Endothelial cell of umbilical vein (primary cell): ENCODE measurements around the gene BORCS5. TPM values are rescaled to one million over a fixed set of nuclear protein-coding genes. Genes with fewer than 3 reads are reported as not detected.

Source experiments
- BruUV-seq: library from RNA; stranded (reverse); fragments of 400-500 nt; replicated peaks from 2 replicates; lab custom pipeline; 2021; lab: Mats Ljungman, UMichigan
- CTCF ChIA-PET: fragments of 300-600, 350-600 bp; sonication (Branson Sonifier 250); formaldehyde crosslinking; loops from one replicate; lab custom pipeline; 2021; ENCODE audit warnings: antibody characterized with exemption, inconsistent platforms; lab: Charles Lee
- POLR2A ChIA-PET: fragments of 300-600, 350-600 bp; sonication (Branson Sonifier 250); formaldehyde crosslinking; loops from one replicate; lab custom pipeline; 2021; ENCODE audit warnings: antibody characterized with exemption, inconsistent platforms; lab: Charles Lee
- DNase-seq: peaks from one replicate; pipeline ENCODE4 v3.0.0-alpha.2; 2011; ENCODE audit warnings: low read depth, low spot score
- FAIRE-seq: peaks from 2 replicates; lab custom pipeline; 2011; peaks lifted over from hg19 to GRCh38; lab: Jason Lieb, UNC
- H2AFZ ChIP-seq: 2 replicates; pipeline ENCODE4 v1.6.0; 2012; ENCODE audit warnings: low read depth, low read length, control low read depth, inconsistent platforms
- H3K27ac ChIP-seq: 2 replicates; pipeline ENCODE4 v1.5.1; 2011; ENCODE audit warnings: low read depth, mild to moderate bottlenecking, control low read depth, low read length, moderate library complexity; ENCODE audit not compliant: insufficient read depth
- H3K27me3 ChIP-seq, 2 experiments: 2 replicates each; pipeline versions ENCODE4 v1.6.0 to v1.6.1; 2011; ENCODE audit warnings: low read length in 2 of 2, mixed read lengths in 1 of 2; ENCODE audit not compliant: control insufficient read depth in 2 of 2, insufficient read depth in 2 of 2
- H3K36me3 ChIP-seq, 2 experiments: 2 replicates in 1 of 2; 3 replicates in 1 of 2; pipeline ENCODE4 v1.5.1; 2011; ENCODE audit warnings: low read length in 2 of 2, mild to moderate bottlenecking in 1 of 2, moderate library complexity in 1 of 2; ENCODE audit not compliant: control insufficient read depth in 2 of 2, insufficient read depth in 2 of 2; ENCODE audit errors: extremely low read depth in 1 of 2
- H3K4me1 ChIP-seq: 3 replicates; pipeline ENCODE4 v1.5.1; 2011; ENCODE audit warnings: mild to moderate bottlenecking, low read length; ENCODE audit not compliant: control insufficient read depth, insufficient read depth; ENCODE audit errors: extremely low read depth
- H3K4me2 ChIP-seq: 2 replicates; pipeline ENCODE4 v1.6.1; 2011; ENCODE audit warnings: low read length, control low read depth, mixed read lengths; ENCODE audit not compliant: insufficient read depth
- H3K4me3 ChIP-seq, 3 experiments: fragments of 200-600 bp in 1 of 3; sonication (generic), shearing (Covaris generic) in 1 of 3; replicated peaks in 1 of 3; 2 replicates each; pipeline ENCODE4 v1.5.1; 2011 to 2016; ENCODE audit warnings: control low read depth in 3 of 3, low read length in 3 of 3, mild to moderate bottlenecking in 2 of 3, inconsistent platforms in 1 of 3, low read depth in 1 of 3, moderate library complexity in 1 of 3; ENCODE audit not compliant: insufficient read depth in 1 of 3
- H3K79me2 ChIP-seq: 2 replicates; pipeline ENCODE4 v1.6.0; 2012; ENCODE audit warnings: low read length, inconsistent platforms; ENCODE audit not compliant: control insufficient read depth, insufficient read depth
- H3K9ac ChIP-seq: replicated peaks from 2 replicates; pipeline ENCODE3; 2011; ENCODE audit warnings: low read length, control low read depth; ENCODE audit not compliant: insufficient read depth; ENCODE audit errors: extremely low read depth
- H3K9me1 ChIP-seq: replicated peaks from 3 replicates; pipeline ENCODE4 v1.6.0; 2011; ENCODE audit warnings: mild to moderate bottlenecking, low read length; ENCODE audit not compliant: control insufficient read depth, insufficient read depth; ENCODE audit errors: extremely low read depth
- H3K9me3 ChIP-seq: replicated peaks from 2 replicates; pipeline ENCODE4 v1.5.1; 2012; ENCODE audit warnings: low read length, inconsistent platforms; ENCODE audit not compliant: control insufficient read depth, insufficient read depth
- H4K20me1 ChIP-seq: replicated peaks from 2 replicates; pipeline ENCODE3; 2011; ENCODE audit warnings: mild to moderate bottlenecking, low read length; ENCODE audit not compliant: control insufficient read depth, insufficient read depth; ENCODE audit errors: extremely low read depth
- CTCF ChIP-seq, 2 donors: IDR thresholded peaks; 1 replicate in 1 of 2; 2 replicates in 1 of 2; pipeline ENCODE4 v1.5.1; 2011; ENCODE audit warnings: low read length in 2 of 2, mild to moderate bottlenecking in 2 of 2, moderate library complexity in 2 of 2, control low read depth in 1 of 2, inconsistent platforms in 1 of 2, low read depth in 1 of 2; ENCODE audit not compliant: insufficient read depth in 1 of 2; ENCODE audit errors: extremely low read depth in 1 of 2
- EZH2 ChIP-seq: IDR thresholded peaks from 2 replicates; pipeline ENCODE4 v1.6.1; 2012; ENCODE audit warnings: borderline replicate concordance, low read depth, mild to moderate bottlenecking, moderate library complexity, low read length, inconsistent platforms; ENCODE audit not compliant: severe bottlenecking
- GATA2 ChIP-seq: IDR thresholded peaks from 2 replicates; pipeline ENCODE4 v1.7.0; 2011; ENCODE audit warnings: low read depth, mild to moderate bottlenecking, moderate library complexity, mixed read lengths, low read length; ENCODE audit not compliant: insufficient read length, insufficient read depth
- JUN ChIP-seq: IDR thresholded peaks from 2 replicates; pipeline ENCODE4 v1.6.1; 2011; ENCODE audit warnings: borderline replicate concordance, low read depth; ENCODE audit not compliant: insufficient read length, insufficient read depth
- MAX ChIP-seq: IDR thresholded peaks from 2 replicates; pipeline ENCODE4 v1.6.1; 2011; ENCODE audit not compliant: insufficient read depth, insufficient read length
- MYC ChIP-seq: IDR thresholded peaks from one replicate; pipeline ENCODE4 v1.6.1; 2011; ENCODE audit warnings: mild to moderate bottlenecking, low read depth, low read length
- dilution Hi-C: fragments of 300-500 bp; cut with MboI; formaldehyde crosslinking; loops from one replicate; pipeline ENCODE4 v1.15.0; 2019; ENCODE audit warnings: low sequenced_read_pairs; ENCODE audit not compliant: extremely low pct_ligation_motif_present
- intact Hi-C: fragments of 100-400 bp; cut with micrococcal nuclease; formaldehyde crosslinking; loops from one replicate; pipeline ENCODE4 v1.10.0; 2022
- polyA plus RNA-seq, 4 experiments: library from polyadenylated mRNA; depleted of rRNA in 3 of 4; stranded (reverse) in 3 of 4; unstranded in 1 of 4; fragments of >200 nt; gene quantifications; 2 replicates each; pipeline versions ENCODE4 v1.2.1 to v1.2.3, GENCODE V29; 2011 to 2012; ENCODE audit warnings: missing spikeins in 1 of 4
- total RNA-seq: library from RNA; stranded (reverse); gene quantifications from 2 replicates; pipeline ENCODE4 v1.2.3, GENCODE V29; 2021

BORCS5 gene
- total and polyA plus RNA-seq, 2 donors (not counting 3 experiments of a cell fraction or from before 2014, with no cell fraction given) = 8.3 to 10.5 TPM

GRCh38 chr12:12513416-12514006, 156.6 kb downstream of the BORCS5 start:
- H3K4me3 ChIP-seq = no peak overlapping the region
- H3K4me1 ChIP-seq = peaks cover 2% of the 10 kb centered on the region
- H3K9ac ChIP-seq = no peak overlapping the region
- TF ChIP-seq EZH2 (no peak), MYC (no peak), GATA2 (no peak), CTCF (IDR thresholded peaks at IDR 0.05; ENCODE audit: extremely low read depth in 1 of 2, insufficient read depth in 1 of 2, low read depth in 1 of 2, low read length in 2 of 2) (no peak), JUN (no peak), MAX (no peak)
- H2AFZ ChIP-seq = no peak overlapping the region
- DNase-seq (no peak), FAIRE-seq (no peak)
- H3K79me2 ChIP-seq = no peaks in the 10 kb centered on the region
- H3K36me3 ChIP-seq = no peaks in the 10 kb centered on the region
- H3K27ac ChIP-seq = no peak overlapping the region
- no TSS peak for BruUV-seq
- CTCF ChIA-PET = interaction anchor here (1.1 kb wide), 1 partner anchor 39 kb away, joined by 3 read pairs; no protein-coding TSS in a partner anchor
- H4K20me1 ChIP-seq = no peaks in the 10 kb centered on the region
- POLR2A ChIA-PET = no interaction called here
- H3K4me2 ChIP-seq = no peak overlapping the region
- dilution Hi-C loops (no loop called here), intact Hi-C loops (no loop called here)
- no peaks in the 10 kb centered on the region for H3K27me3 ChIP-seq
- H3K9me3 ChIP-seq = no peaks in the 10 kb centered on the region
- H3K9me1 ChIP-seq = no peaks in the 10 kb centered on the region
